HTERT RPE-1 (cell line): ENCODE results near the gene UPK3A.
"Not testable (repeated sequence)": the region's sequence is repeated elsewhere in the genome, so short reads cannot be mapped to it uniquely, and the experiment has no call there.

ENCODE experiments used
- in situ Hi-C: fragments of 300-500 bp; cut with MboI; formaldehyde crosslinking; loops from 4 replicates; pipeline ENCODE4 v1.14.3; 2020; ENCODE audit warnings: low sequenced_read_pairs

The UPK3A gene

GRCh38 chr22:45328261-45328660, 43.5 kb downstream of the UPK3A start:
- in situ Hi-C loops, result not testable (repeated sequence)

DNA sequence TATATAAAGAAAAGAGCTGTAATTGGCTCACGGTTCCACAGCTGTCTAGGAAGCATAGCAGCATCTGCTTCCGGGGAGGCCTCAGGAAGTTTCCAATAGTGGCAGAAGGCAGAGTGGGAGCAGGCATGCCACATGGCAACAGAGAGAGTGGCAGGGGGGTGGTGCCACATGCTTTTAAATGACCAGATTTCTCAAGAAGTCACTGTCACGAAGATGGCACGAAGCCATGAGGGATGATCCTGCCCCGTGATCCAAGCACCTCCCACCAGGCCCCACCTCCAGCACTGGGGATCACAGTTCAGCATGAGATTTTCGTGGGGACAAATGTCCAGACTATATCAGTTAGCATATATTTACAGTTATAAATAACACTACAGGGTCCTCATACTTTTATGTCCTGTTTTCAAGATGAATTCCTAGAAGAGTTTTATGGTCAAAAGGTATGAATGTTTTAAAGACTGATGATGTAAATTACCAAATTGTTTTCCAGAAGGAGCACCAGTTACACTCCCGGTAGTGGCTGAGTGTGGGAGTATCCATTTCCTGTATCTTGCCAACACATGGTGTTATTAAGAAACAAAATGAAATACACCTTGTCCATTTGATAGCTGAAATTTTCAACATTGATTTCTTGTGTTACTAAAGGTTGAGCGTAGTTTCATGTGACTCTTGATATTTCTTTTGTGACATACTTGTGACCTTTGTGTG, 44.2 kb downstream of the UPK3A start:
- in situ Hi-C loops, result no loop called here

GRCh38 chr22:45329530-45329936, 44.8 kb downstream of the UPK3A start:
- in situ Hi-C loops, result no loop called here

DNA sequence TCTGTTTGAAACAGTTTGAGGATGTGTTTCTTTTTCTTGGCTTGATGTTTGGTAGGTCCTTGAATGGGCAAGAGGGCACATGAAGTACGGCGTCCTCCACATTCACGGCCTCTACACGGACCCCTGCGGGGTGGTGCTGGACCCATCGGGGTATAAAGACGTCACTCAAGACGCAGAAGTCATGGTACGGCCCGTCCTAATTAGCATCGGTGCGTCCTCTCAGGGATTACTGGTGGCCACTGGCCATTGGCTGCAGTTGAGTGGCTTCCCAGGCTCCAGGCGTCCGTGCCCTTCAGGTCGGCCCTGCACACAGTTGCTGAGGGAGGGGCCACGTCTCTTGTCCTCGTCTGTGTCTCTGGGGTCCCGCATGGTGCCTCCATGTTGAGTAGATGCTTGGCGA, 45.8 kb downstream of the UPK3A start:
- in situ Hi-C loops, result no loop called here

GRCh38 chr22:45331486-45331885, 46.7 kb downstream of the UPK3A start:
- in situ Hi-C loops, result no loop called here

DNA sequence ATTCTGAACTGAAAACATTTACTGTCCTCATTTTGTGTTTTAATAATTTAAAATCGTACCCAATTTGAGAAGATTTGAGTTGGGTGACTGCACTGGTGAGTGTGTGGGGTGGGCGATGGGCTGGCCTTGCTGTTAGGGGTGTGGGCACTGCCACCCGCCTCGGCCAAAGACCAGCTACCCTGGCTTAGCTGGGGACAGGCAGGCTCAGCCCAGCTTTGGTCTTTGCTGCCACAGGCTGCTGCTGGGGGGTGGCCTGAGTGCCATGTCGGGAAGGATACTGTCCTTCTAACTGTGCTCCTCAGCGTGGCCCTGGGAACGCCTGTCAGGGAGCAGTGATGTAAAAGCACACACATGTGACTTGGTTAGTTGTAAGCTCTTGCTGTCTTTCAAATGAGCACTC, 47.3 kb downstream of the UPK3A start:
- in situ Hi-C loops, result no loop called here

GRCh38 chr22:45334068-45334467, 49.3 kb downstream of the UPK3A start:
- in situ Hi-C loops, result no loop called here

- in situ Hi-C loops, result no loop called here
These were observed 49.8 kb downstream of the UPK3A start for GRCh38 chr22:45334528-45334927.

GRCh38 chr22:45335021-45335818, 50.5 kb downstream of the UPK3A start:
- in situ Hi-C loops, result no loop called here

GRCh38 chr22:45335854-45336522, 51.2 kb downstream of the UPK3A start:
- in situ Hi-C loops, result no loop called here

GRCh38 chr22:45336971-45337431, 52.3 kb downstream of the UPK3A start:
- in situ Hi-C loops, result no loop called here

- in situ Hi-C loops, result no loop called here
These were observed 52.8 kb downstream of the UPK3A start for GRCh38 chr22:45337536-45337935.

- in situ Hi-C loops, result no loop called here
These were observed 54.0 kb downstream of the UPK3A start for GRCh38 chr22:45338795-45339194.

- in situ Hi-C loops, result no loop called here
These were observed 55.6 kb downstream of the UPK3A start for GRCh38 chr22:45340323-45340722.

DNA sequence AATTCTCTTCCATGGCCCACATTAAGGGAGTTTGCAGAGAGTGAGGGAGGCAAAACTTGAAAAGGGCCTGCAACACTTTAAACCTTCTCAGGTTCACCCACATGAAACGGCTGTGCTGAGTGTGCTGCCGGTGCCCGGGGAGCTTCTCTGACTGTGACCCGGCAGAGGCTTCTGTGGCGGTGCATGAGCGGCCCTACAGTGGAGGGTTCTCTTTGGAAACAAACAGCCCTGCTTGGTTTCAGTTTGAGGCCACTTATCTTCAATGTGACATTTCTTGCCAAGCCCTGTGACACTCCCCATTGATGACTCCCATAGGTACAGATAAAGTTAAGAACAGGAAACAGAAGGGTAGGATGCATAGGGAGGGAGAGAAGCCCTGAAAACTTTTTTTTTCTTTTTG, 56.7 kb downstream of the UPK3A start:
- in situ Hi-C loops, result no loop called here

DNA sequence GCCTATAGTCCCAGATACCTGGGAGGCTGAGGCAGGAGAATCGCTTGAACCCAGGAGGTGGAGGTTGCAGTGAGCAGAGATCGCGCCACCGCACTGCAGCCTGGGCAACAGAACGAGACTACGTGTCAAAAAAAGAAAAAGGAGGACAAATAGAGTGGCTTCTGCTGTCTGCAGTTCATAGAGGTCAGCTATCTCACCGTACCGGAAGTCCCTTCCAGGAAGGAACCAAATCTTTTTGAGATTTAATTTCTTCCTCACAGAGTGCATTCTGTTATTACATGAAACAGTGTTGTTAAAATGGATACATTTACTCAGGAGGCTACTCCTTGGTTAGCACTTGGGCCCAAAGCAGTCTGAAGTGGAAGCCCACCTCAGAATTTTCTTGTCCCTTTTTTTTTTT, 58.4 kb downstream of the UPK3A start:
- in situ Hi-C loops, result no loop called here

- in situ Hi-C loops, result no loop called here
These were observed 59.6 kb downstream of the UPK3A start for GRCh38 chr22:45344334-45344733.
